Neutrophil (primary cell): Measurements from ENCODE around the gene TMEM17.

Experiments
- H3K27ac ChIP-seq: fragments of 200-600 bp; sonication (generic); 2 replicates; pipeline ENCODE4 v1.5.1; 2016; ENCODE audit warnings: mild to moderate bottlenecking, moderate library complexity
- H3K27me3 ChIP-seq: fragments of 200-600 bp; sonication (generic); 2 replicates; pipeline ENCODE4 v1.6.0; 2016; ENCODE audit warnings: mild to moderate bottlenecking
- H3K36me3 ChIP-seq: fragments of 200-600 bp; sonication (generic); 2 replicates; pipeline ENCODE4 v1.5.1; 2017
- H3K4me1 ChIP-seq, 2 experiments: fragments of 200-600 bp in 1 of 2; sonication (generic) in 1 of 2; 1 replicate in 1 of 2; 2 replicates in 1 of 2; pipeline versions ENCODE4 v1.5.1 to v1.6.1; 2013 to 2016; ENCODE audit warnings: low read depth in 1 of 2, low read length in 1 of 2, mild to moderate bottlenecking in 1 of 2, moderate library complexity in 1 of 2; ENCODE audit not compliant: control insufficient read depth in 1 of 2, insufficient read depth in 1 of 2
- H3K4me3 ChIP-seq, 2 experiments: fragments of 200-600 bp in 1 of 2; sonication (generic) in 1 of 2; 1 replicate in 1 of 2; 2 replicates in 1 of 2; pipeline ENCODE4 v1.5.1; 2013 to 2016; ENCODE audit warnings: low read depth in 1 of 2, low read length in 1 of 2, mild to moderate bottlenecking in 1 of 2, moderate library complexity in 1 of 2
- H3K9me3 ChIP-seq: fragments of 200-600 bp; sonication (generic); 2 replicates; pipeline ENCODE4 v1.5.1; 2016
- TF ChIP-seq, protein P1 (sequence below): fragments of 200-600 bp; sonication (generic); IDR thresholded peaks from 2 replicates; pipeline ENCODE4 v1.5.1; 2016; ENCODE audit warnings: antibody characterized with exemption

The TMEM17 gene

DNA sequence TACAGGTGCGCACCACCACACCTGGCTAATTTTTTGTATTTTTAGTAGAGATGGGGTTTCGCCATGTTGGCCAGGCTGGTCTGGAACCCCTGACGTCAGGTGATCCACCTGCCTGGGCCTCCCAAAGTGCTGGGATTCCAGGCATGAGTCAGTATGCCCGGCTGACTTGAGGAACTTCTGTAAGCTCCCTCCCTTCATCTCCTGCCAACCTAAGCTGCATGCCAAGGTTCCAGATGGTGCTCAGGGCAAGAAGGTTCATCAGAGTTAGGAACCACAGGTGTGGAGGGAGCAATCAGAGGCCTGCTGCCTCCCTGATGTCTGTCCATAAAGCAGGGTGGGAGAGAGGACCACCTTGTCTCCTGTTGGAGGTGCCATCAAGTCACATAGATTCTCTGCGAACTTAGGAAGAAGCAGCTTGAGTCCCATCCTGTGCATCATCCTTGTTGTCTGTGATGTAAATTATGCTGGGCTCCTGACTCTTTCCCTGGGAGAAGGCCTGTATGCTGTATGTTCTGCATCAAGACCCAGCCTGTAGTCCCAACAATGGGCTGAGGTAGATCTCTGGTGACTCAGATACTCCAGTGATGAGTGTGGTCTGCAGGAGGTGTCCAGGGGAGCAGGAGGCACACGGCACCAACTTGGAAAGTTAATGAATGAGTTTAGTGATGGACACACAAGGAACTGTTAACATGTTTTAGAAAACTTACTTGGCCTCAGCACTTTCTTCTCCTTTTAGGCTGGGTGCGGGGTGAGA, 53.1 kb downstream of the TMEM17 start:
- Histone ChIP-seq H3K27ac (no peak overlapping the region), H3K4me1 (peaks cover 9 to 10% of the 10 kb centered on the region in 2 experiments), H3K36me3 (no peaks in the 10 kb centered on the region), H3K4me3 (no peak overlapping the region), H3K27me3 (peaks cover 20% of the 10 kb centered on the region), H3K9me3 (no peaks in the 10 kb centered on the region)
- TF ChIP-seq, protein P1, sequence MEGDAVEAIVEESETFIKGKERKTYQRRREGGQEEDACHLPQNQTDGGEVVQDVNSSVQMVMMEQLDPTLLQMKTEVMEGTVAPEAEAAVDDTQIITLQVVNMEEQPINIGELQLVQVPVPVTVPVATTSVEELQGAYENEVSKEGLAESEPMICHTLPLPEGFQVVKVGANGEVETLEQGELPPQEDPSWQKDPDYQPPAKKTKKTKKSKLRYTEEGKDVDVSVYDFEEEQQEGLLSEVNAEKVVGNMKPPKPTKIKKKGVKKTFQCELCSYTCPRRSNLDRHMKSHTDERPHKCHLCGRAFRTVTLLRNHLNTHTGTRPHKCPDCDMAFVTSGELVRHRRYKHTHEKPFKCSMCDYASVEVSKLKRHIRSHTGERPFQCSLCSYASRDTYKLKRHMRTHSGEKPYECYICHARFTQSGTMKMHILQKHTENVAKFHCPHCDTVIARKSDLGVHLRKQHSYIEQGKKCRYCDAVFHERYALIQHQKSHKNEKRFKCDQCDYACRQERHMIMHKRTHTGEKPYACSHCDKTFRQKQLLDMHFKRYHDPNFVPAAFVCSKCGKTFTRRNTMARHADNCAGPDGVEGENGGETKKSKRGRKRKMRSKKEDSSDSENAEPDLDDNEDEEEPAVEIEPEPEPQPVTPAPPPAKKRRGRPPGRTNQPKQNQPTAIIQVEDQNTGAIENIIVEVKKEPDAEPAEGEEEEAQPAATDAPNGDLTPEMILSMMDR: no peak

- H3K36me3 ChIP-seq: no peaks in the 10 kb centered on the region
- no peaks in the 10 kb centered on the region for H3K27me3 ChIP-seq
- no peaks in the 10 kb centered on the region for H3K9me3 ChIP-seq
- TF ChIP-seq, protein P1: no peak
- H3K4me3 ChIP-seq: no peak overlapping the region
- no peak overlapping the region for H3K27ac ChIP-seq
- no peaks in the 10 kb centered on the region for H3K4me1 ChIP-seq
These were observed 55.2 kb downstream of the TMEM17 start for GRCh38 chr2:62450716-62451191.
